Panc1 (cell line): Measurements from ENCODE around the gene LBH. TPM values are rescaled to one million over a fixed set of nuclear protein-coding genes. Genes with fewer than 3 reads are reported as not detected.

ENCODE experiments used
- ATAC-seq: fragments of 200-7000 bp; cut with Tn5 transposase; 2 replicates; pipeline ENCODE4 v1.9.1; 2020; ENCODE audit warnings: mild to moderate bottlenecking, moderate library complexity
- BruUV-seq: library from RNA; stranded (reverse); fragments of 400-500 nt; replicated peaks from 2 replicates; lab custom pipeline; 2021; lab: Mats Ljungman, UMichigan
- CTCF ChIA-PET: fragments of 300-600 bp; sonication (Branson Sonifier 250); formaldehyde crosslinking; loops from one replicate; lab custom pipeline; 2022; ENCODE audit warnings: antibody characterized with exemption; lab: Charles Lee
- POLR2A ChIA-PET: fragments of 300-600 bp; sonication (Branson Sonifier 250); formaldehyde crosslinking; loops from one replicate; lab custom pipeline; 2022; ENCODE audit warnings: antibody characterized with exemption; lab: Charles Lee
- DNase-seq: peaks from one replicate; pipeline ENCODE4 v3.0.0-alpha.2; 2010; ENCODE audit warnings: low read depth, low spot score
- H3K27ac ChIP-seq: 2 replicates; pipeline ENCODE4 v1.5.1; 2011; ENCODE audit warnings: mild to moderate bottlenecking, low read length, inconsistent platforms
- H3K27me3 ChIP-seq: fragments of 200-500 bp; sonication (Bioruptor generic); 2 replicates; pipeline ENCODE4 v1.6.0; 2014; ENCODE audit warnings: low read length, inconsistent platforms; ENCODE audit not compliant: control insufficient read depth, insufficient read depth
- H3K36me3 ChIP-seq: fragments of 200-500 bp; sonication (Bioruptor generic); 2 replicates; pipeline ENCODE4 v1.5.1; 2014; ENCODE audit warnings: inconsistent platforms, mild to moderate bottlenecking, low read length, moderate library complexity; ENCODE audit not compliant: control insufficient read depth, insufficient read depth
- H3K4me1 ChIP-seq: 2 replicates; pipeline ENCODE4 v1.5.1; 2011; ENCODE audit warnings: inconsistent platforms, mild to moderate bottlenecking, low read length, moderate library complexity; ENCODE audit not compliant: control insufficient read depth, insufficient read depth
- H3K4me3 ChIP-seq, 2 experiments: 2 replicates each; pipeline ENCODE4 v1.5.1; 2011 to 2012; ENCODE audit warnings: low read depth in 2 of 2, low read length in 2 of 2, mild to moderate bottlenecking in 2 of 2, inconsistent platforms in 1 of 2, moderate library complexity in 1 of 2
- H3K9me3 ChIP-seq: fragments of 200-500 bp; sonication (Bioruptor generic); 2 replicates; pipeline ENCODE4 v1.5.1; 2014; ENCODE audit warnings: low read depth, mild to moderate bottlenecking, inconsistent platforms, low read length, moderate library complexity; ENCODE audit not compliant: control insufficient read depth, insufficient read depth
- POLR2AphosphoS5 ChIP-seq: IDR thresholded peaks from 2 replicates; pipeline ENCODE4 v1.6.1; 2012; ENCODE audit warnings: mild to moderate bottlenecking, low read depth, low read length, moderate library complexity
- SIN3A ChIP-seq: IDR thresholded peaks from 2 replicates; pipeline ENCODE4 v1.6.1; 2012; ENCODE audit warnings: low read depth, mild to moderate bottlenecking, low read length, moderate library complexity, borderline replicate concordance; ENCODE audit not compliant: insufficient read depth
- TCF7L2 ChIP-seq: IDR thresholded peaks from 2 replicates; pipeline ENCODE4 v1.6.1; 2011; ENCODE audit warnings: mild to moderate bottlenecking, low read depth, low read length, inconsistent platforms
- in situ Hi-C: cut with HindIII; loops from 2 replicates; pipeline ENCODE4 v1.10.0; 2016; ENCODE audit warnings: low sequenced_read_pairs, low pct_unique_long_range_greater_than_20kb
- intact Hi-C: fragments of 100-400 bp; cut with micrococcal nuclease; formaldehyde crosslinking; loops from one replicate; pipeline ENCODE4 v1.10.0; 2022; ENCODE audit not compliant: unreplicated experiment
- total RNA-seq: library from RNA; stranded (reverse); gene quantifications from one replicate; pipeline ENCODE4 v1.2.1, GENCODE V29; 2021; ENCODE audit not compliant: unreplicated experiment
- TF ChIP-seq, protein P1 (sequence below), 2 experiments: IDR thresholded peaks; 2 replicates each; pipeline ENCODE4 v1.6.1; 2011 to 2012; ENCODE audit warnings: low read depth in 2 of 2, control low read depth in 1 of 2, low read length in 1 of 2, mild to moderate bottlenecking in 1 of 2, moderate library complexity in 1 of 2; ENCODE audit not compliant: insufficient read depth in 1 of 2
- TF ChIP-seq, protein P2 (sequence below): fragments of 450-650 bp; IDR thresholded peaks from 2 replicates; pipeline ENCODE4 v1.5.1; 2017; ENCODE audit warnings: mild to moderate bottlenecking

Gene LBH
- total RNA-seq, 1 experiment from 2014 or later = 2.2 TPM

DNA sequence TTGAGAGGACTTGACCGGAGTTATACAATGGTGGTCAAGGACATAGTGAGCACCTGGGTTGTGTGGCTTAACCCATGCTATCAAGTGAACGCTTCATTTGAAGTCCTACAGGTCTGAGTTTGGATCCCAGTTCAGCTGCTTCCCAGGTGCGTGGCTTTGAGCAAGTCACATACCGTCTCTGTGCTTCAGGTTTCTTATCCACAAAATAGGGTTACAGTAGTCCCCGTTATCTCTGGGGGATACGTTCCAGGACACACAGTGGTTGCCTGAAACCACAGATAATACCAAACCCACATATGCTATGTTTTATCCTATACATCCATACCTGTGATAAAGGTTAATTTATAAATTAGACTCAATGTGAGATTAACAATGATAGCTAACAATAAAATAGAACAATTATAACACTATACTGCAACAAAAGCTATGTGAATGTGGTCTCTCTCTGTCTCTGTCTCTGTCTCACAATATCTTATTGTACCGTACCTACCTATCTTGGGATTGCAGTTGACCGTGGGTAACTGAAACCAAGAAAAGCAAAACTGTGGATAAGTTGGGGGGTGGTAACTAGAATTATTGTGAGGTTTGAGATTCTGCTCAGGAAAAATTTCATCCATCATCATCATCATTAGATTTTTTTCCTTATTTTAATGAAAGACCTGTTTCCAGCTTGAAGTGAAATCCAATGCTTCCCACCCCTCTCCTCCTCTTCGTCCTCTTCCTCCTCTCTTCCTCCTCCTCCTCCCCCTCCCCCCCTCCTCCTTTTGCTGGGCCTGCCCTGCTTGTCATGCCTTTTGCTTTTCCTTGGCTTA, 22.7 kb downstream of the LBH start:
- in situ Hi-C loops = no loop called here
- POLR2A ChIA-PET = no interaction called here
- no peak for DNase-seq
- TF ChIP-seq SIN3A = no peak
- TF ChIP-seq, protein P1, sequence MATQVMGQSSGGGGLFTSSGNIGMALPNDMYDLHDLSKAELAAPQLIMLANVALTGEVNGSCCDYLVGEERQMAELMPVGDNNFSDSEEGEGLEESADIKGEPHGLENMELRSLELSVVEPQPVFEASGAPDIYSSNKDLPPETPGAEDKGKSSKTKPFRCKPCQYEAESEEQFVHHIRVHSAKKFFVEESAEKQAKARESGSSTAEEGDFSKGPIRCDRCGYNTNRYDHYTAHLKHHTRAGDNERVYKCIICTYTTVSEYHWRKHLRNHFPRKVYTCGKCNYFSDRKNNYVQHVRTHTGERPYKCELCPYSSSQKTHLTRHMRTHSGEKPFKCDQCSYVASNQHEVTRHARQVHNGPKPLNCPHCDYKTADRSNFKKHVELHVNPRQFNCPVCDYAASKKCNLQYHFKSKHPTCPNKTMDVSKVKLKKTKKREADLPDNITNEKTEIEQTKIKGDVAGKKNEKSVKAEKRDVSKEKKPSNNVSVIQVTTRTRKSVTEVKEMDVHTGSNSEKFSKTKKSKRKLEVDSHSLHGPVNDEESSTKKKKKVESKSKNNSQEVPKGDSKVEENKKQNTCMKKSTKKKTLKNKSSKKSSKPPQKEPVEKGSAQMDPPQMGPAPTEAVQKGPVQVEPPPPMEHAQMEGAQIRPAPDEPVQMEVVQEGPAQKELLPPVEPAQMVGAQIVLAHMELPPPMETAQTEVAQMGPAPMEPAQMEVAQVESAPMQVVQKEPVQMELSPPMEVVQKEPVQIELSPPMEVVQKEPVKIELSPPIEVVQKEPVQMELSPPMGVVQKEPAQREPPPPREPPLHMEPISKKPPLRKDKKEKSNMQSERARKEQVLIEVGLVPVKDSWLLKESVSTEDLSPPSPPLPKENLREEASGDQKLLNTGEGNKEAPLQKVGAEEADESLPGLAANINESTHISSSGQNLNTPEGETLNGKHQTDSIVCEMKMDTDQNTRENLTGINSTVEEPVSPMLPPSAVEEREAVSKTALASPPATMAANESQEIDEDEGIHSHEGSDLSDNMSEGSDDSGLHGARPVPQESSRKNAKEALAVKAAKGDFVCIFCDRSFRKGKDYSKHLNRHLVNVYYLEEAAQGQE (IDR thresholded peaks at IDR 0.05; ENCODE audit: insufficient read depth in 1 of 2, low read depth in 2 of 2, low read length in 1 of 2) = no peak
- TF ChIP-seq, protein P2, sequence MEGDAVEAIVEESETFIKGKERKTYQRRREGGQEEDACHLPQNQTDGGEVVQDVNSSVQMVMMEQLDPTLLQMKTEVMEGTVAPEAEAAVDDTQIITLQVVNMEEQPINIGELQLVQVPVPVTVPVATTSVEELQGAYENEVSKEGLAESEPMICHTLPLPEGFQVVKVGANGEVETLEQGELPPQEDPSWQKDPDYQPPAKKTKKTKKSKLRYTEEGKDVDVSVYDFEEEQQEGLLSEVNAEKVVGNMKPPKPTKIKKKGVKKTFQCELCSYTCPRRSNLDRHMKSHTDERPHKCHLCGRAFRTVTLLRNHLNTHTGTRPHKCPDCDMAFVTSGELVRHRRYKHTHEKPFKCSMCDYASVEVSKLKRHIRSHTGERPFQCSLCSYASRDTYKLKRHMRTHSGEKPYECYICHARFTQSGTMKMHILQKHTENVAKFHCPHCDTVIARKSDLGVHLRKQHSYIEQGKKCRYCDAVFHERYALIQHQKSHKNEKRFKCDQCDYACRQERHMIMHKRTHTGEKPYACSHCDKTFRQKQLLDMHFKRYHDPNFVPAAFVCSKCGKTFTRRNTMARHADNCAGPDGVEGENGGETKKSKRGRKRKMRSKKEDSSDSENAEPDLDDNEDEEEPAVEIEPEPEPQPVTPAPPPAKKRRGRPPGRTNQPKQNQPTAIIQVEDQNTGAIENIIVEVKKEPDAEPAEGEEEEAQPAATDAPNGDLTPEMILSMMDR = no peak
- no peak for TF ChIP-seq TCF7L2
- no peak for TF ChIP-seq POLR2AphosphoS5
- CTCF ChIA-PET = no interaction called here
- no peak overlapping the region for H3K4me3 ChIP-seq
- H3K36me3 ChIP-seq = no peaks in the 10 kb centered on the region
- peaks cover 4% of the 10 kb centered on the region; the same call in 1 of the 2 replicates for H3K4me1 ChIP-seq
- no peaks in the 10 kb centered on the region for H3K9me3 ChIP-seq
- intact Hi-C loops = no loop called here
- no peak overlapping the region for H3K27ac ChIP-seq
- ATAC-seq = no peak
- BruUV-seq = no TSS peak
- no peaks in the 10 kb centered on the region; the same call in 1 of the 2 replicates for H3K27me3 ChIP-seq

DNA sequence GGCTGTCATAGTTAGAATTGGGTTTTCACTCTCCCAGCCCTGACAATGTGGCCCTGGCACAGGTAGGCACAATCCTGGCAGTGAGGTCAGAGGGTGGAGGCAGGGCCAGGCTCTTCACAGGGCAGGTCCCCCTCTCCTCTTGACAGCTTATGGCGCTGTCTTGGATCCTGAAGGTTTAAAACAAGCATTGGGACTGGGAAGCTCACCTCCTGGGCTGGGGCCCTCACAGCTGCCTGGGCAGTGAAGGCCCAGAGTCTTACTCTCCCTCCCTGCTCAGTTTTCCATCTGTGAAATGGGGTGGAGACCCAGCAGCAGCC, 23.3 kb downstream of the LBH start:
- no peak overlapping the region for H3K4me3 ChIP-seq
- H3K4me1 ChIP-seq = peaks cover 4% of the 10 kb centered on the region; the same call in 1 of the 2 replicates
- H3K36me3 ChIP-seq = no peaks in the 10 kb centered on the region
- ChIA-PET CTCF (no interaction called here), POLR2A (no interaction called here)
- ATAC-seq (no peak), DNase-seq (no peak)
- TF ChIP-seq POLR2AphosphoS5 (no peak), SIN3A (no peak), TCF7L2 (no peak)
- TF ChIP-seq, protein P1 (IDR thresholded peaks at IDR 0.05; ENCODE audit: insufficient read depth in 1 of 2, low read depth in 2 of 2, low read length in 1 of 2) = no peak
- TF ChIP-seq, protein P2 = no peak
- BruUV-seq = no TSS peak
- no peak overlapping the region for H3K27ac ChIP-seq
- in situ Hi-C loops (no loop called here), intact Hi-C loops (no loop called here)
- H3K9me3 ChIP-seq = no peaks in the 10 kb centered on the region
- no peaks in the 10 kb centered on the region; the same call in 1 of the 2 replicates for H3K27me3 ChIP-seq
